Measurements from ENCODE around the gene AGK. TPM values are rescaled to one million over a fixed set of nuclear protein-coding genes. Genes with fewer than 3 reads are reported as not detected.

AGK gene, protein sequence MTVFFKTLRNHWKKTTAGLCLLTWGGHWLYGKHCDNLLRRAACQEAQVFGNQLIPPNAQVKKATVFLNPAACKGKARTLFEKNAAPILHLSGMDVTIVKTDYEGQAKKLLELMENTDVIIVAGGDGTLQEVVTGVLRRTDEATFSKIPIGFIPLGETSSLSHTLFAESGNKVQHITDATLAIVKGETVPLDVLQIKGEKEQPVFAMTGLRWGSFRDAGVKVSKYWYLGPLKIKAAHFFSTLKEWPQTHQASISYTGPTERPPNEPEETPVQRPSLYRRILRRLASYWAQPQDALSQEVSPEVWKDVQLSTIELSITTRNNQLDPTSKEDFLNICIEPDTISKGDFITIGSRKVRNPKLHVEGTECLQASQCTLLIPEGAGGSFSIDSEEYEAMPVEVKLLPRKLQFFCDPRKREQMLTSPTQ
- total RNA-seq (10 to 100 TPM; 15.5 to 21.3 (median 19.2) TPM), polyA plus RNA-seq (10 to 100 TPM in 1 of 3 donors, 1 to 10 TPM in 2; 7.8 to 12.3 (median 9.2) TPM)

DNA sequence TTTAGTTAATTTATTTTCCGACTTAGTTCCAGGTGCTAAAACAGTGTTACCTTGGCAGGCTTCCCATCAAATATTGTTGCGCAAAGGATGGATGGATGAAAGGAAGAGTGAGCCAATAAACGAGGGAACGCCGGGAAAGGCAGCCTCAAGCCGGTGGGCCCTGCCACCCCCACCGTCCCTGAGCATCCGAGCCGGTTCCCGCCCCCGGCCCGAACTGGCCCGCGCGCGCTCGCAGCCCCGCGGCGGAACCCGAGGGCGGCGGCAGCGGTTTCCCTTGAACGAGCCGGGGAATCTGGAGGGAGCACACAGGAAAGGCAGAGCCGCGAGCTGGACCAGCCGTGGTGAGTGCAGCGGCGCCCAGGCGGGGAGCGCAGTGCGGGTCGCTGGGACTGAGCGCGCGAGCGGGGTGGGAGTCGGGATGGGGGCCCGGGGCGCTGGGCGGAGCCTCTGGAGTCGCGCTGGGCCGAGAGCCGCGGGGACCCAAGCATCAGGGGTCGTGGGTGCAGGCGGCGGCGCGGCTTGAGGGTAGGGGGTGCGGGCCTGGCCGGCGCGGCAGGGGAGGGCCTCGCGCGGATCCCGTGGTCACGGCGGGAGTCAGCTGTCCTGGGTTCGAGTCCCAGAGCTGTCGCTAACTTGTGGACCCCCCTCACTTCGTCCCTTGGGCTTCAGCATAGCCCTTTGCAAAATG, at the start of gene AGK:
Gene AGK (plus strand): TSS at position 317 of the 688 bp plus-strand sequence. CDS start 4,057 bp downstream, outside the sequence.
- TF ChIP-seq EP300 (IDR thresholded peaks at IDR 0.05) (no peak), POLR2AphosphoS5 (IDR thresholded peaks at IDR 0.05) (peak in 3 of 4 donors; percentile 44 to 71 (median 65)), POLR2A (IDR thresholded peaks at IDR 0.05) (no peak)
- TF ChIP-seq, protein P1, sequence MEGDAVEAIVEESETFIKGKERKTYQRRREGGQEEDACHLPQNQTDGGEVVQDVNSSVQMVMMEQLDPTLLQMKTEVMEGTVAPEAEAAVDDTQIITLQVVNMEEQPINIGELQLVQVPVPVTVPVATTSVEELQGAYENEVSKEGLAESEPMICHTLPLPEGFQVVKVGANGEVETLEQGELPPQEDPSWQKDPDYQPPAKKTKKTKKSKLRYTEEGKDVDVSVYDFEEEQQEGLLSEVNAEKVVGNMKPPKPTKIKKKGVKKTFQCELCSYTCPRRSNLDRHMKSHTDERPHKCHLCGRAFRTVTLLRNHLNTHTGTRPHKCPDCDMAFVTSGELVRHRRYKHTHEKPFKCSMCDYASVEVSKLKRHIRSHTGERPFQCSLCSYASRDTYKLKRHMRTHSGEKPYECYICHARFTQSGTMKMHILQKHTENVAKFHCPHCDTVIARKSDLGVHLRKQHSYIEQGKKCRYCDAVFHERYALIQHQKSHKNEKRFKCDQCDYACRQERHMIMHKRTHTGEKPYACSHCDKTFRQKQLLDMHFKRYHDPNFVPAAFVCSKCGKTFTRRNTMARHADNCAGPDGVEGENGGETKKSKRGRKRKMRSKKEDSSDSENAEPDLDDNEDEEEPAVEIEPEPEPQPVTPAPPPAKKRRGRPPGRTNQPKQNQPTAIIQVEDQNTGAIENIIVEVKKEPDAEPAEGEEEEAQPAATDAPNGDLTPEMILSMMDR (IDR thresholded peaks at IDR 0.05): no peak
- Histone ChIP-seq H3K27me3 (no peaks in the 10 kb centered on the region), H3K4me1 (peaks cover 0 to 18% (median 15%) of the 10 kb centered on the region in 4 donors), H3K4me3 (peak within 1 kb of the TSS; percentile 71 to 98 (median 90)), H3K9me3 (no peaks in the 10 kb centered on the region), H3K36me3 (peaks cover 0 to 8% (median 0%) of the 10 kb centered on the region in 4 donors), H3K27ac (peak within 1 kb of the TSS; percentile 65 to 83 (median 81))
- WGBS, 2 donors: 0 to 1% methylated on average over 66 of the region's 66 CpGs
- intact Hi-C loops (cut with DNase I): no loop called here
- DNase-seq: peak; percentile 81

DNA sequence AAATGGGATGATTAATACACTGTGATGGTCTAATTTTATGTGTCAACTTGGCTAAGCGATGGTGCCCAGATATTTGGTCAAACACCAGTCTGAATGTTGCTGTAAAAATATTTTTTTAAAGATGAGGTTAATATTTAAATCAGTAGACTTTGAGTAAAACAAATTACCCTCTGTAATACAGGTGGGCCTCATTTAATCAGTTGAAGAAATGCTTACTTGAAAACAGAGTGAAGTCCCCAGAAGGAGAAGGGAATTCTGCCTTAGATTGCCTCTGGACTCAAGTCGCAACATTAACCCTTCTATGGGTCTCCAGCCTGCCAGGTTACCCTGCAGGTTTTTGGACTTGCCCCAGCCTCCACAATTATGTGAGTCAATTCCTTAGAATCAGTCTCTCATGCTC, 49.8 kb upstream of the AGK start:
- Histone ChIP-seq H3K4me3 (no peak overlapping the region), H3K9me3 (no peaks in the 10 kb centered on the region), H3K36me3 (no peaks in the 10 kb centered on the region), H3K27me3 (no peaks in the 10 kb centered on the region), H3K27ac (no peak overlapping the region), H3K4me1 (no peaks in the 10 kb centered on the region)
- intact Hi-C loops (cut with DNase I): no loop called here
- no peak for DNase-seq
- WGBS, 2 donors: 90 to 93% methylated on average over 2 of the region's 2 CpGs
- TF ChIP-seq POLR2A (IDR thresholded peaks at IDR 0.05) (no peak), POLR2AphosphoS5 (IDR thresholded peaks at IDR 0.05) (no peak), EP300 (IDR thresholded peaks at IDR 0.05) (no peak)
- TF ChIP-seq, protein P1 (IDR thresholded peaks at IDR 0.05): no peak

DNA sequence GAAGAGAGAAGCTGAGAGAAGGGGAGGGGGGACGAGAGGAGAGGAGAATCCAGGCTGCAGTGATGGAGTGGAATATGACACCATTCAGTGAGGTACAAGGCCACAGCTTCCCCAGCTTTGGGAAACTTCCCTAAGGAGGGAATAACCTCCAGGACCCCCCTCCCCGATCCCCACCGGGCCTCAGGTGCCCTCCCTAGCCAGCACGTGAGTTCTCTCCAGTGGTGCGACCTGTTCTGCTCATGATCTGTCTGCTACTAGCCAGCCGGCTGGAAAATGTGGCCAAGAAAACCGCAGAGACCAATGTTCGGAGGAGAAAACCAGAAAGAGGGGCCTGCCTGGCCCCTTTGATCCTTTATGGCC, 39.9 kb upstream of the AGK start:
- DNase-seq: no peak
- no peaks in the 10 kb centered on the region for H3K36me3 ChIP-seq
- 3 to 5% methylated on average over 8 of the region's 8 CpGs for WGBS, 2 donors
- no peak overlapping the region for H3K4me3 ChIP-seq
- intact Hi-C loops (cut with DNase I): no loop called here
- H3K9me3 ChIP-seq: peaks cover 0 to 2% (median 0%) of the 10 kb centered on the region in 4 donors
- no peak overlapping the region for H3K27ac ChIP-seq
- no peak for TF ChIP-seq POLR2AphosphoS5 (IDR thresholded peaks at IDR 0.05)
- H3K27me3 ChIP-seq: peaks cover 7 to 34% (median 14%) of the 10 kb centered on the region in 3 donors
- peaks cover 0 to 10% (median 8%) of the 10 kb centered on the region in 4 donors for H3K4me1 ChIP-seq

DNA sequence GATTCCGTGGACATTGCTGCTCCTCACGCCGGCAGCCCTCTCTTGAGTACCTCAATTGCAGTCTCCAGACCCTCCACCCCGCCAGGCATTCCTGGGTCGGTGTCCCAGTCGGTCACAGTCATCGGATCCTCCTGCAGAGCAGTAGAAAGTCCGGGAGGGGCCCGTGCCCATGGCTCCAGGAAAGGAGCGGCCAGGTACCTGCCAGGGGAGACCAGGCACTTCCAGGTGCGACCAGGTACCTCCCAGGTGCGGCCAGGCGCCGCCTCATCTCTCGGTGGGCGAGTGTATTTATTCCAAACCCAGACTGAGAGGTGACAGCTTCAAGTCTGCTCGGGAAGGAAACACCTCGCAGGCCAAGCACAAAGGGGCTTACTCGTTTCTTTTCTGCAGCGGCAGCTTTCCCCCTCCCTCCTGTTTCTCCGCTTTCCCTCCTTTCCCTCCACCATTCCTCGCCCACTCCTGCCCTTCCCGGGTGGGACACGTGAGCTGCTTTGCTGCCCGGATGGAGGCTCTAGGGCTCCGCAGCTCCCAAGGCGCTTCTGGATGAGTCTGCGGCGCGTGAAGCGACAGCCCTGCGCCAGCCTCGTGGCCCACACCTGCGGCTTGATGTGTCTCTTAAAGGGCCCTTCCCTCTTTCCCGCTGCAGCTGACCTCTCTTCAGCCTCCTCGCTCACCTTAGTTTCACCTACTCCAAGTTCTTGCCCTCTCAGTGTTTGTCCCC, 39.4 kb upstream of the AGK start:
- intact Hi-C loops (cut with DNase I): no loop called here
- TF ChIP-seq EP300 (IDR thresholded peaks at IDR 0.05): no peak
- TF ChIP-seq POLR2AphosphoS5 (IDR thresholded peaks at IDR 0.05): no peak
- TF ChIP-seq, protein P1 (IDR thresholded peaks at IDR 0.05): no peak
- no peak for TF ChIP-seq POLR2A (IDR thresholded peaks at IDR 0.05)
- peaks cover 0 to 2% (median 0%) of the 10 kb centered on the region in 4 donors for H3K9me3 ChIP-seq
- H3K27me3 ChIP-seq: peaks cover 7 to 34% (median 14%) of the 10 kb centered on the region in 3 donors
- H3K4me1 ChIP-seq: peaks cover 0 to 10% (median 8%) of the 10 kb centered on the region in 4 donors
- no peak overlapping the region for H3K4me3 ChIP-seq
- WGBS, 2 donors: 1 to 4% methylated on average over 36 of the region's 36 CpGs
- no peaks in the 10 kb centered on the region for H3K36me3 ChIP-seq
- DNase-seq: no peak
- no peak overlapping the region for H3K27ac ChIP-seq
